GM21528 (cell line): Measurements from ENCODE around the gene SLC37A1.
A peak's percentile ranks its signal among the peaks of the same experiment; 100 is the strongest.

Source experiments
- ATAC-seq: cut with Tn5 transposase; IDR thresholded peaks from one replicate; pipeline ENCODE4 v1.9.1; 2021; ENCODE audit warnings: mild to moderate bottlenecking, moderate library complexity; ENCODE audit not compliant: unreplicated experiment, low FRiP score

Gene SLC37A1

GRCh38 chr21:42476388-42477331, 37.0 kb upstream of the SLC37A1 start:
- ATAC-seq = no peak

- no peak for ATAC-seq
Measured at GRCh38 chr21:42478504-42478903, 35.1 kb upstream of the SLC37A1 start.

GRCh38 chr21:42479582-42479981, 34.1 kb upstream of the SLC37A1 start:
- no peak for ATAC-seq

GRCh38 chr21:42480736-42481135, 32.9 kb upstream of the SLC37A1 start:
- no peak for ATAC-seq

GRCh38 chr21:42481169-42481568, 32.5 kb upstream of the SLC37A1 start:
- no peak for ATAC-seq

GRCh38 chr21:42484966-42485365, 28.7 kb upstream of the SLC37A1 start:
- ATAC-seq = no peak

GRCh38 chr21:42486072-42486471, 27.6 kb upstream of the SLC37A1 start:
- ATAC-seq = no peak

- no peak for ATAC-seq
Measured at GRCh38 chr21:42486531-42486930, 27.1 kb upstream of the SLC37A1 start.

- ATAC-seq = no peak
Measured at GRCh38 chr21:42489006-42489563, 24.6 kb upstream of the SLC37A1 start.

- no peak for ATAC-seq
Measured at GRCh38 chr21:42489991-42490390, 23.7 kb upstream of the SLC37A1 start.

- ATAC-seq = no peak
Measured at GRCh38 chr21:42490720-42491119, 22.9 kb upstream of the SLC37A1 start.

GRCh38 chr21:42491328-42491727, 22.3 kb upstream of the SLC37A1 start:
- no peak for ATAC-seq

- ATAC-seq = no peak
Measured at GRCh38 chr21:42492201-42492600, 21.5 kb upstream of the SLC37A1 start.

GRCh38 chr21:42493109-42494060, 20.3 kb upstream of the SLC37A1 start:
- ATAC-seq = no peak

- no peak for ATAC-seq
Measured at GRCh38 chr21:42495027-42495426, 18.6 kb upstream of the SLC37A1 start.

GRCh38 chr21:42495765-42496119, 17.9 kb upstream of the SLC37A1 start:
- ATAC-seq = no peak

- ATAC-seq = peak; percentile 96
Measured at GRCh38 chr21:42496120-42496838, 17.4 kb upstream of the SLC37A1 start, which contains the start of gene RSPH1. TSS of gene RSPH1 (minus strand) at chr21:42496224. CDS start at chr21:42496186, 38 bp downstream.

- ATAC-seq = no peak
Measured at GRCh38 chr21:42496839-42497202, 16.8 kb upstream of the SLC37A1 start.

GRCh38 chr21:42498012-42498411, 15.6 kb upstream of the SLC37A1 start:
- no peak for ATAC-seq

GRCh38 chr21:42499444-42500112, 14.1 kb upstream of the SLC37A1 start:
- no peak for ATAC-seq
